Spleen (tissue), 7 donors: Measurements from ENCODE around the gene ZNF618.

Source experiments
- CTCF ChIP-seq, 11 experiments: fragments of 200-600 bp in 7 of 11; fragments of 450-650 bp in 4 of 11; sonication (generic) in 4 of 11; IDR thresholded peaks in 8 of 11; conservative IDR thresholded peaks in 3 of 11; 1 replicate in 7 of 11; 2 replicates in 4 of 11; pipeline versions ENCODE4 v1.4.0 to v1.8.0; 2016 to 2021; ENCODE audit warnings: antibody characterized with exemption in 11 of 11, inconsistent platforms in 4 of 11, mild to moderate bottlenecking in 1 of 11
- POLR2A ChIP-seq, 3 donors: fragments of 450-650 bp; IDR thresholded peaks; one replicate each; pipeline ENCODE4 v1.5.1; 2017; ENCODE audit warnings: antibody characterized with exemption in 3 of 3, mild to moderate bottlenecking in 1 of 3
- POLR2AphosphoS5 ChIP-seq, 3 donors: sonication (generic); formaldehyde crosslinking; IDR thresholded peaks; one replicate each; pipeline ENCODE4 v1.5.1; 2017; ENCODE audit warnings: antibody characterized with exemption in 3 of 3
- donor health status: DM: no; HTN: no; CAD: no; lungs with moderate emphysema.
- donor health status: DM: no; HTN: no; CAD: no.
- donor health status: DM: no; HTN: no; CAD: no.

- TF ChIP-seq CTCF (IDR thresholded peaks at IDR 0.05 in 8 of 11, conservative IDR thresholded peaks at IDR 0.05 in 3 of 11) (no peak), POLR2A (IDR thresholded peaks at IDR 0.05) (no peak), POLR2AphosphoS5 (IDR thresholded peaks at IDR 0.05) (no peak)
Measured at GRCh38 chr9:114030364-114030763, 154.3 kb downstream of the ZNF618 start.
